Activated CD4-positive, alpha-beta T cell treated with anti-CD3 and anti-CD28 coated beads for 36 hours (primary cell): Measurements from ENCODE around the gene MAML3. TPM values are rescaled to one million over a fixed set of nuclear protein-coding genes. Genes with fewer than 3 reads are reported as not detected.
A peak's percentile ranks its signal among the peaks of the same experiment; 100 is the strongest.

ENCODE experiments used
- ATAC-seq: fragments of 200-7000 bp; cut with Tn5 transposase; one replicate; pipeline ENCODE4 v1.10.0; 2021; ENCODE audit warnings: mild to moderate bottlenecking, moderate library complexity
- CTCF ChIA-PET: fragments of 350-600 bp; sonication (Branson Sonifier 250); formaldehyde crosslinking; loops from one replicate; lab custom pipeline; 2021; ENCODE audit warnings: antibody characterized with exemption; lab: Charles Lee
- POLR2A ChIA-PET: fragments of 350-600 bp; sonication (Branson Sonifier 250); formaldehyde crosslinking; loops from one replicate; lab custom pipeline; 2021; ENCODE audit warnings: antibody characterized with exemption, inconsistent platforms; lab: Charles Lee
- DNase-seq: peaks from one replicate; pipeline ENCODE4 v3.0.0-alpha.2; 2020
- H3K27ac Mint-ChIP-seq: one replicate; pipeline ENCODE4 v1.8.0; 2021; ENCODE audit warnings: mixed read lengths
- H3K27me3 Mint-ChIP-seq: one replicate; pipeline ENCODE4 v1.8.0; 2021; ENCODE audit warnings: mixed read lengths
- H3K36me3 Mint-ChIP-seq: one replicate; pipeline ENCODE4 v1.8.0; 2021; ENCODE audit warnings: low read depth, mixed read lengths
- H3K4me1 Mint-ChIP-seq: one replicate; pipeline ENCODE4 v1.8.0; 2021; ENCODE audit warnings: mixed read lengths
- H3K4me3 Mint-ChIP-seq: one replicate; pipeline ENCODE4 v1.8.0; 2021; ENCODE audit warnings: mild to moderate bottlenecking, moderate library complexity, mixed read lengths
- H3K9me3 Mint-ChIP-seq: one replicate; pipeline ENCODE4 v1.8.0; 2021; ENCODE audit warnings: low read depth, mixed read lengths
- intact Hi-C, 2 experiments: fragments of 100-400 bp; cut with DNase I in 1 of 2; cut with micrococcal nuclease in 1 of 2; formaldehyde crosslinking; loops; one replicate each; pipeline versions ENCODE4 v1.14.2 to v1.15.1; 2022 to 2024; cut with DNase I, micrococcal nuclease
- total RNA-seq, 2 experiments: library from RNA; stranded (reverse); gene quantifications; one replicate each; pipeline ENCODE4 v1.2.3, GENCODE V29; 2021

MAML3 gene
- total RNA-seq, 2 experiments from 2014 or later, result 1.6 to 1.9 TPM

DNA sequence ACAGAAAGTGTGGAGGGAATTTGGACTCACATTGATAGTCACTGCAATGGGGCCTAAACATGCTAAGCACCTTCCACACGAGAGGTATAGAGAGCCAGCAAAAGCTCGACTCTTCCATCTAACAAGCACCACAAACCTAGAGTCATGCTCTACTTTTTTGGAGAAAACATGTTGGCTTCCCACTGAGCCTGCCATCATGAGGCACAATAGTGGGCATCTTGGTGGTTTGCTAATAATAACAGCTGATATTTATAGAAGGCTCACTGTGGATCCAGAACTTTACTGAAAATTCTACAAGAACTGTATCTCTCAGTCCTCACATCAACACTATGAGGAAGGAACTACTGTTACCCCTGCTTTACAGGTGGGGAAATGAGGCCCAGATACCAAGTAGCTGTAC lies 26.6 kb downstream of the MAML3 start:
- H3K4me1 Mint-ChIP-seq, result peaks cover 32% of the 10 kb centered on the region
- no peak overlapping the region for H3K4me3 Mint-ChIP-seq
- CTCF ChIA-PET, result interaction anchor here (1.4 to 1.5 kb wide), 2 partner anchors 12 to 395 kb away, joined by 3 to 4 read pairs; no protein-coding TSS in a partner anchor
- H3K9me3 Mint-ChIP-seq, result no peaks in the 10 kb centered on the region
- ATAC-seq, result no peak
- POLR2A ChIA-PET, result interaction anchor here (1.1 kb wide), 1 partner anchor 11 kb away, joined by 3 read pairs; no protein-coding TSS in a partner anchor
- intact Hi-C loops, result no loop called here
- peaks cover 4% of the 10 kb centered on the region for H3K27me3 Mint-ChIP-seq
- DNase-seq, result no peak
- no peaks in the 10 kb centered on the region for H3K36me3 Mint-ChIP-seq
- no peak overlapping the region for H3K27ac Mint-ChIP-seq

DNA sequence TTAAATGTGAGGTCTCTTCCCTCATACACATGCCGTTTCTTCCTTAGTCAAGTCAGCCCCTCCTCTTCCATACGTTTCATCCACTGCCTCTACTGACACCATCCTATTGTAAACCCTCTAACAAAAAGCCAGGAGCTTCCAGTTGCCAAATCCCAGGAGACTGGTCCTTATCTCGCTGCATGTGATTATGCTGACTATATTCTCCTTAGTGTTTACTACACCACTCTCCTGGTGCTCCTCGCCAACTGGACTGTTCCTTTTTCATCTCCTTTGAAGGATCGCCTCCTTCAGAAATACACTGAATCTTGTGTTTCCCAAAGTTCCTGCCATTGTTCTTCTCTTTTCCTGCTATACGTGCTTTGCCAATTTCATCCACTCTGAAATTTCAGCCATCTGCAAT lies 27.7 kb downstream of the MAML3 start:
- H3K4me3 Mint-ChIP-seq, result no peak overlapping the region
- CTCF ChIA-PET, result no interaction called here
- ATAC-seq (no peak), DNase-seq (no peak)
- POLR2A ChIA-PET, result no interaction called here
- H3K27me3 Mint-ChIP-seq, result peaks cover 2% of the 10 kb centered on the region
- peaks cover 20% of the 10 kb centered on the region for H3K4me1 Mint-ChIP-seq
- no peaks in the 10 kb centered on the region for H3K9me3 Mint-ChIP-seq
- no peaks in the 10 kb centered on the region for H3K36me3 Mint-ChIP-seq
- H3K27ac Mint-ChIP-seq, result no peak overlapping the region
- intact Hi-C loops, result no loop called here

DNA sequence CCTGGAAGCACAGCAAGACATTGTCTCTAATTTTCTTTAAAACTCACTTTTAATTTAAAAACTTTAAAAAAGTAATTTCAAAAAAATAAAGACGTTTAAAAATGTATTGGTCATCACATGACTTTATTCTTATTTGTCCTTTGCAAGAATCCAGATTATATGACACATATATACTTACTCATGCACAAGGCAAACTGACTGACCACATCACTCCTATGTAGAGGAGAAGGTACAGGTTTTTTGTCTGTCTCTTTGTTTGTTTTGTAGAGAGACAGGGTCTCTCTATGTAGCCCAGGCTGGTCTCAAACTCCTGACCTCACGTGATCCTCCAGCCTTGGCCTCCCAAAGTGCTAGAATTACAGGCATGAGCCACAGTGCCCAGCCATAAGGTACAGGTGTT lies 28.6 kb downstream of the MAML3 start:
- Mint-ChIP-seq H3K36me3 (no peaks in the 10 kb centered on the region), H3K4me1 (peaks cover 15% of the 10 kb centered on the region), H3K4me3 (no peak overlapping the region), H3K27me3 (peaks cover 2% of the 10 kb centered on the region), H3K9me3 (no peaks in the 10 kb centered on the region), H3K27ac (no peak overlapping the region)
- ATAC-seq (no peak), DNase-seq (no peak)
- ChIA-PET CTCF (interaction anchor here (2.8 kb wide), 1 partner anchor 8 kb away, joined by 8 read pairs; no protein-coding TSS in a partner anchor), POLR2A (interaction anchor here (1.1 kb wide), 1 partner anchor 29 kb away, joined by 3 read pairs; no protein-coding TSS in a partner anchor)
- intact Hi-C loops, result no loop called here

DNA sequence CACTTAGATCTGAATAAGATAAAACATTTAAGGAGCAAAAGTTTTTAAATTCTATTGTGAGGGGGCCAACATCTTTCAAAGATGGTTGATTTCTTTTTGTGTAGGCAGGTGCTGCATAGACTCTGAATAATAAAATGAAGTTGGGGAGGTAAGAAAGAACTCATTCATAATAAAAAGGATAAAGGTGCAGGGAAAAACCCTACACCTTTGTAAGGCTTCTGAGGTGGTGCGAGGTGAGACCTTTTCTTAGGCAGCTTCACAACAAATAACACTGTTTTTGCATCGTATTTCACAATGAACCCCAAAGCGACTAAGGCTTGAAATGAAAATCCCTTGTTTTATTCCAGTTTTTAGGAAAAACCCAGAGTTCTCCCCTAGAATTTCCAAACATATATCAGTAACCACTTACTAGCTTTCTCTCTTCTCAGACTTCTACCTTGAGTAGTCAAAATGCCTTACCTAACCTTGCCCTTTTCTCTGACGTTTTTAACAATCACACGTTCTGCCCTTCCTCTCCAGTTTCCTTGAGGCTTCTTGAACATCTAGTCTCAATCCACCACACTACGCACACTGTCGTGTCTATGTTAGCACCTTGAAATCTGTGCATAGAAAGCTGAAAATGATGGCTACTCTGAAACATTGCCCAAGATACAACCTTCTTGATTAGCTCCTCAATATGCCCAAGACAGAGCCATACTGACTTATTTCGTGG lies 30.2 kb downstream of the MAML3 start:
- no peaks in the 10 kb centered on the region for H3K9me3 Mint-ChIP-seq
- intact Hi-C loops, result no loop called here
- ATAC-seq (peak; percentile 39), DNase-seq (no peak)
- H3K36me3 Mint-ChIP-seq, result no peaks in the 10 kb centered on the region
- no peak overlapping the region for H3K4me3 Mint-ChIP-seq
- peaks cover 15% of the 10 kb centered on the region for H3K4me1 Mint-ChIP-seq
- H3K27ac Mint-ChIP-seq, result peak overlapping the region; percentile 22
- POLR2A ChIA-PET, result no interaction called here
- peaks cover 2% of the 10 kb centered on the region for H3K27me3 Mint-ChIP-seq
- CTCF ChIA-PET, result interaction anchor here (0.6 to 2.8 kb wide), 4 partner anchors 9 to 122 kb away, joined by 3 to 8 read pairs (median 4); no protein-coding TSS in a partner anchor

DNA sequence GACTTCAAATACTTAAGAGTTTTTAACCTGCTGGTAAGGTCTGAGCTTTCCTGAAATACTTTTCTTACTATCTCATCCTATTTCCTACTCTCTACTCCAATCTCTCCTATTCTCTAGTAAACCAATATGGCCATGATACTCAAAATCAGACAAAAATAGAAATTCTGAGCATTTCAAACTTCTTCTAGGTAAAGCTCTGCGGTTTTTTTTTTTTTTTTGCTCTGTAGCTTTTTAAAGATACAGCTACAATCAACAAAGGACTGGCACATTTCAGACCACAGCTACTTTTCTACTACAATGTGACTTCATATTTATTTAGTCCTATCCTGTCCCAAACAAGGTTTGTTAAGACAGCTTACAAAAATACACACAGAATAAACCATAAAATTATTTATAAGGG lies 31.1 kb downstream of the MAML3 start:
- DNase-seq (no peak), ATAC-seq (no peak)
- peaks cover 2% of the 10 kb centered on the region for H3K27me3 Mint-ChIP-seq
- H3K27ac Mint-ChIP-seq, result peak overlapping the region; percentile 34
- ChIA-PET POLR2A (no interaction called here), CTCF (interaction anchor here (0.6 to 2.8 kb wide), 3 partner anchors 10 to 28 kb away, joined by 3 to 8 read pairs (median 5); no protein-coding TSS in a partner anchor)
- intact Hi-C loops, result no loop called here
- peaks cover 15% of the 10 kb centered on the region for H3K4me1 Mint-ChIP-seq
- no peak overlapping the region for H3K4me3 Mint-ChIP-seq
- no peaks in the 10 kb centered on the region for H3K36me3 Mint-ChIP-seq
- no peaks in the 10 kb centered on the region for H3K9me3 Mint-ChIP-seq

DNA sequence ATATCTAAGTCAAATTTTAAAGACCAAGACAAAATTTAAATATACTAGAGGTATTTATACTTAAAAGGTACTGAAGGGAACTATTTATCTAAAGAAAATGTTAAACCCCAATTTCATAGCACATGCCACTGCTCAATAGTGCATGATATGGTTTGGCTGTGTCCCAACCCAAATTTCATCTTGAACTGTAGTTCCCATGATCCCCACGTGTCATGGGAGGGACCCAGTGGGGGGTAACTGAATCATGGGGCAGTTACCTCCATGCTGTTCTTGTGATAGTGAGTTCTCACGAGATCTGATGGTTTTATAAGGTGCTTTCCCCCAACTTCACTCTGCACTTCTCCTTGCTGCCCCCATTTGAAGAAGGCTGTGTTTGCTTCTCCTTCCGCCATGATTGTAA lies 32.3 kb downstream of the MAML3 start:
- Mint-ChIP-seq H3K9me3 (no peaks in the 10 kb centered on the region), H3K4me1 (peaks cover 21% of the 10 kb centered on the region), H3K36me3 (no peaks in the 10 kb centered on the region), H3K27me3 (peaks cover 2% of the 10 kb centered on the region), H3K4me3 (no peak overlapping the region), H3K27ac (no peak overlapping the region)
- ChIA-PET POLR2A (no interaction called here), CTCF (no interaction called here)
- ATAC-seq (no peak), DNase-seq (no peak)
- intact Hi-C loops, result no loop called here

DNA sequence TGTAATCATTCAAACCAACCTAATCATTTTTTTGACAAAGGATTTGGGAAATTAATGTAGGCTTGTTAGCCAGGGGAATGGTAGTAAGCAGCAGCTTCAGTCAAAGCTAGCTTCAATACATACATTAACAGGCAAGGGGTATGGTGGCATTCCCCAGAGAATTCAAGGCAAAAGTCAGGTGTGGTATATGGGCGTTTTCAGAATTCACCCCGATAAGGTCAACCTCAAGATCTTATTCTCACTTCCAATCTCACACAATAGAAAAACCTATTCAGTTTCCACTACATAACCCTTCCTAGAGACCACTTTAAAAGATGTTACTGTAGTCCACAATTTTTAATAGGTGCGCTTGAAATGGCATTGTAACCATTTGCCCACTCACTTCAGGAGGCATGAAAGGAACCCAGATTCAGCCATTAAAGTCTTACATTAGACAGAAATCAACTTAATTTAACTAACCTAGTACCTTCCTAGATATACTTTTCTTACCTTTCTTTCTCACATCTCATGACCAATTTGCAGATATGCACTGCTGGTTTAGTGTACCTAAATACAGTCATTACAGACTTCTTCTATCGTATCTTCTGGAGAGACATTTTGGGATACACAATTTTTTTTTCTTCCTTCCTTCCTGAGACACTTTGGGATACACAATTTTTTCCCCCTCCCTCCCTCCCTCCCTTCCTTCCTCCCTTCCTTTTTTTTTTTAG lies 34.9 kb downstream of the MAML3 start:
- ChIA-PET POLR2A (interaction anchor here (0.7 kb wide), 1 partner anchor 383 kb away, joined by 10 read pairs; no protein-coding TSS in a partner anchor), CTCF (no interaction called here)
- no peaks in the 10 kb centered on the region for H3K36me3 Mint-ChIP-seq
- no peaks in the 10 kb centered on the region for H3K9me3 Mint-ChIP-seq
- ATAC-seq (no peak), DNase-seq (no peak)
- H3K4me1 Mint-ChIP-seq, result peaks cover 34% of the 10 kb centered on the region
- H3K27ac Mint-ChIP-seq, result no peak overlapping the region
- intact Hi-C loops, result loop anchor here in 1 of 2 experiments (5.0 kb wide), 1 partner anchor 33 kb away; the partner anchor contains the start of gene MAML3
- H3K4me3 Mint-ChIP-seq, result no peak overlapping the region
- peaks cover 2% of the 10 kb centered on the region for H3K27me3 Mint-ChIP-seq

DNA sequence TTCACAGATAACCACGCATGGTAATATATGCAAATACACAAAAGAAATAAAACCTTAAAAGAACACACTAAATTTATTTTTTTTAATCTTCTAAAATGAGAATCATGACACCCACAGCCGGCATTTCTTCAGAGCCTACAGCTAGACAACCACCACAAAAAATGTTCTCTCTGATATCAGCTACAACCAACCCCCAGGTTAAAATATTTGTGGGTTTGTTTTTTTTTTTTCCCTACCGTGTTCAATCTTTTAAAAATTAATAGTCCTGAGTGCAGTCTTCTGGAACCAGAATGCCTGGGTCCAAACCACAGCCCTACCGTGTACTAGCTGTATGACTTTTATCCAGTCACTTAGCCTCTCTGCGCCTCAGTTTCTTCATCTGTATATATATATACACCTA lies 36.0 kb downstream of the MAML3 start:
- DNase-seq, result no peak
- Mint-ChIP-seq H3K27me3 (no peaks in the 10 kb centered on the region), H3K27ac (no peak overlapping the region), H3K36me3 (no peaks in the 10 kb centered on the region), H3K4me3 (no peak overlapping the region), H3K9me3 (no peaks in the 10 kb centered on the region), H3K4me1 (peaks cover 28% of the 10 kb centered on the region)
- CTCF ChIA-PET, result no interaction called here
- ATAC-seq, result no peak
- POLR2A ChIA-PET, result no interaction called here
- intact Hi-C loops, result loop anchor here in 1 of 2 experiments (2.0 to 5.0 kb wide), 2 partner anchors 21 to 34 kb away; partner anchors contain the start of gene MAML3

DNA sequence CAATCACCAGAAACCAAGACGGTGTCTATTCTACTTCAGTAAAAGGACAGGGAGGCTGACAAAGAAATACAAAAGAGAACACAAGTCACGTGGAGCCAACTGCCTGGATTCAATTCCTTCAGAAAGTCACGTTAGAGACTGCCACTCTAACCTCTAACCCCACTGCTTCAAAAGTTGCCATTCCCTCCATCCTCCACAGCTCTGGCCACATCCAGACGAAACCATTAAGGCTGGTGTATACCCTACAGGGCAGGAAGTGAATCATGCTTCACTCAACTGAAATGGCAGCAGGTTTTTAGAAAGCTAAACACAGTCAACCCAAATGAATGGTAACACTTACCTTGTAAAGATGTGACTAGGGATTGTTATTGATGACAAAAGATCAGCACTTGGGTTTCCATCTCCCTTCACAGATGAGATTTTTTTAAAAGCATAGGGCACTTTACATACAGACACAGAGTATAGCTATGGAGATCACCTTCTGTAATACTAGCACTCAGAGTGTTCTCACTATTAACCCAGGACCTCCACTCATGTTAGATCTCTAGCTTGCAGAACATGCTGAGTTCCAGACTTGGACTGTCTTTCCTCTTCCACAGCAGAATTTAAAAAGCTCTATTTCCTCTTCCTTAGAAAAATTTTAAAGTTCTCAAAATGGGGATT lies 37.4 kb downstream of the MAML3 start:
- peak; percentile 58 for DNase-seq
- no peak overlapping the region for H3K4me3 Mint-ChIP-seq
- peaks cover 25% of the 10 kb centered on the region for H3K4me1 Mint-ChIP-seq
- ATAC-seq, result peak; percentile 99
- no peaks in the 10 kb centered on the region for H3K9me3 Mint-ChIP-seq
- CTCF ChIA-PET, result interaction anchor here (1.0 to 1.3 kb wide), 3 partner anchors 13 to 64 kb away, joined by 3 to 4 read pairs (median 3); no protein-coding TSS in a partner anchor
- POLR2A ChIA-PET, result interaction anchor here (0.6 to 0.9 kb wide), 3 partner anchors 11 to 718 kb away, joined by 3 read pairs; no protein-coding TSS in a partner anchor
- no peaks in the 10 kb centered on the region for H3K36me3 Mint-ChIP-seq
- H3K27ac Mint-ChIP-seq, result peak overlapping the region; percentile 72
- intact Hi-C loops, result loop anchor here (1.0 to 5.0 kb wide), 4 partner anchors 13 to 38 kb away; partner anchors contain the start of gene MAML3 (in 2 of the 2)
- H3K27me3 Mint-ChIP-seq, result no peaks in the 10 kb centered on the region

DNA sequence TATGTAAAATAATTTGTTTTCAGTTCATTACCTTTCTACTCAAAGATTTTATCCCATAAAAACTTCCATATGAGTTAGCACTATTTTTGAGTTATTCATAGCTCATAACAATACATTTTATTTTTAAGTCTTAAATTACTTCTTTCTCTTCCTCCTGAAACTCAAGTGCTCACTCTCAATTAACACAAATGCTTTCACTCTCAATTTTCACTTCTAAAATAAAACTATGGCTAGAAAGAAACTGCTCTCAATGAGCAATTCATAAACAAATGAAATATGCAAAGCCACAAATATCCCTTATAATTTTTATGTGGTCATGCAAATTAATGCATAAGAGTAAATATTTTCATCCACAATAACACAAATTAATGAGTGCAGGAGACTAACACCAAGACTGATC lies 38.8 kb downstream of the MAML3 start:
- ChIA-PET POLR2A (no interaction called here), CTCF (interaction anchor here (1.3 kb wide), 1 partner anchor 21 kb away, joined by 3 read pairs; no protein-coding TSS in a partner anchor)
- no peak for DNase-seq
- no peaks in the 10 kb centered on the region for H3K9me3 Mint-ChIP-seq
- H3K27me3 Mint-ChIP-seq, result no peaks in the 10 kb centered on the region
- H3K4me1 Mint-ChIP-seq, result peaks cover 25% of the 10 kb centered on the region
- no peak overlapping the region for H3K27ac Mint-ChIP-seq
- no peaks in the 10 kb centered on the region for H3K36me3 Mint-ChIP-seq
- no peak for ATAC-seq
- H3K4me3 Mint-ChIP-seq, result no peak overlapping the region
- intact Hi-C loops, result loop anchor here in 1 of 2 experiments (5.0 kb wide), 1 partner anchor 37 kb away; the partner anchor contains the start of gene MAML3

DNA sequence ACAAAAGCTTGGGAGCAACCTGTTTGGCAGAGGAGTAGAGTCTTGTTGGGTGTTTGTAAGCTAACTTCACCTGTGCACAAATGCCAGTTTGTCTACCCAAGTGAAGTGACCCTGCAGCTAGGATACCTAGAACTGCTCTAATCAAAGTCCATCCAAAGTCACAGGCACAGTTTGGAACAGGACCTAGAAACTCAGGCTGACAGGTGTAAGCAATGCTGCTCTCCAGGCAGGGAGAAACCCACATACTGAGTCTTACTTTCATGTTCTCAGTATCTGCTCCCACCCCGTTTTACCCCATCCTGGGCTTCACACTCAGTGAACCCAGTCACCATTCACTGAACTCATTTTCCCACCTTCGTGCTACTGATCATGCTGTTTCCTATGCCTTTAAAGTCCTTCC lies 40.3 kb downstream of the MAML3 start:
- ATAC-seq (no peak), DNase-seq (no peak)
- Mint-ChIP-seq H3K27me3 (no peaks in the 10 kb centered on the region), H3K36me3 (no peaks in the 10 kb centered on the region), H3K9me3 (no peaks in the 10 kb centered on the region), H3K27ac (no peak overlapping the region), H3K4me1 (peaks cover 29% of the 10 kb centered on the region), H3K4me3 (no peak overlapping the region)
- intact Hi-C loops, result no loop called here
- ChIA-PET POLR2A (no interaction called here), CTCF (interaction anchor here (1.2 to 1.3 kb wide), 2 partner anchors 11 to 20 kb away, joined by 3 read pairs; no protein-coding TSS in a partner anchor)
